CD8-positive, alpha-beta memory T cell (primary cell): ENCODE measurements around the gene ATXN1. TPM values are rescaled to one million over a fixed set of nuclear protein-coding genes. Genes with fewer than 3 reads are reported as not detected.
A peak's percentile ranks its signal among the peaks of the same experiment; 100 is the strongest.

Source experiments
- CTCF ChIA-PET: fragments of 350-600 bp; sonication (Branson Sonifier 250); formaldehyde crosslinking; loops from one replicate; lab custom pipeline; 2021; ENCODE audit warnings: antibody characterized with exemption; lab: Charles Lee
- POLR2A ChIA-PET: fragments of 350-600 bp; sonication (Branson Sonifier 250); formaldehyde crosslinking; loops from one replicate; lab custom pipeline; 2021; ENCODE audit warnings: antibody characterized with exemption; lab: Charles Lee
- DNase-seq, 5 donors: peaks; one replicate each; pipeline versions ENCODE4 v3.0.0 to v3.0.0-alpha.2; 2020 to 2022; ENCODE audit warnings: mixed read lengths in 1 of 5
- H3K27ac ChIP-seq: one replicate; pipeline ENCODE4 v1.7.0; 2013; ENCODE audit warnings: low read depth, mild to moderate bottlenecking, low read length, moderate library complexity
- H3K27me3 ChIP-seq: 2 replicates; pipeline ENCODE4 v1.7.0; 2013; ENCODE audit warnings: low read length, mild to moderate bottlenecking; ENCODE audit not compliant: insufficient read depth, poor library complexity, severe bottlenecking
- H3K36me3 ChIP-seq: 2 replicates; pipeline ENCODE4 v1.7.0; 2013; ENCODE audit warnings: mild to moderate bottlenecking, low read length, moderate library complexity; ENCODE audit not compliant: insufficient read depth
- H3K4me1 ChIP-seq: 2 replicates; pipeline ENCODE4 v1.7.0; 2013; ENCODE audit warnings: mild to moderate bottlenecking, low read length, moderate library complexity; ENCODE audit not compliant: insufficient read depth
- H3K4me3 ChIP-seq: 2 replicates; pipeline ENCODE4 v1.7.0; 2013; ENCODE audit warnings: mild to moderate bottlenecking, low read length
- H3K9me3 ChIP-seq: 2 replicates; pipeline ENCODE4 v1.7.0; 2013; ENCODE audit warnings: mild to moderate bottlenecking, low read length
- H3K27ac Mint-ChIP-seq, 8 donors: one replicate each; pipeline ENCODE4 v1.8.0; 2020 to 2021; ENCODE audit warnings: mixed read lengths in 8 of 8, mild to moderate bottlenecking in 6 of 8, inconsistent platforms in 3 of 8, moderate library complexity in 3 of 8
- H3K27me3 Mint-ChIP-seq, 2 donors: one replicate each; pipeline ENCODE4 v1.8.0; 2020 to 2021; ENCODE audit warnings: mixed read lengths in 2 of 2, mild to moderate bottlenecking in 1 of 2, moderate library complexity in 1 of 2
- H3K36me3 Mint-ChIP-seq, 3 donors: one replicate each; pipeline ENCODE4 v1.8.0; 2020 to 2021; ENCODE audit warnings: mixed read lengths in 3 of 3, inconsistent platforms in 1 of 3, mild to moderate bottlenecking in 1 of 3
- H3K4me1 Mint-ChIP-seq, 3 donors: one replicate each; pipeline ENCODE4 v1.8.0; 2020 to 2021; ENCODE audit warnings: mixed read lengths in 3 of 3, inconsistent platforms in 1 of 3, mild to moderate bottlenecking in 1 of 3
- H3K4me3 Mint-ChIP-seq, 7 donors: one replicate each; pipeline ENCODE4 v1.8.0; 2020 to 2021; ENCODE audit warnings: mixed read lengths in 7 of 7, mild to moderate bottlenecking in 6 of 7, moderate library complexity in 4 of 7, inconsistent platforms in 2 of 7
- H3K9me3 Mint-ChIP-seq, 5 donors: one replicate each; pipeline ENCODE4 v1.8.0; 2020 to 2022; ENCODE audit warnings: mixed read lengths in 5 of 5, mild to moderate bottlenecking in 3 of 5, moderate library complexity in 2 of 5, inconsistent platforms in 1 of 5
- polyA plus RNA-seq: library from polyadenylated mRNA; unstranded; fragments of 300-500 nt; fragmentation: Illumina TruSeq; gene quantifications from one replicate; pipeline ENCODE4 v1.2.3, GENCODE V29; 2021
- total RNA-seq, 2 experiments: library from RNA; stranded (reverse); gene quantifications; one replicate each; pipeline ENCODE4 v1.2.3, GENCODE V29; 2021

Gene ATXN1
- total and polyA plus RNA-seq, 3 experiments from 2014 or later = 20.0 to 114 (median 111) TPM

- Mint-ChIP-seq H3K4me3 (no peak overlapping the region), H3K27ac (peak overlapping the region in 5 of 8 donors; percentile 18 to 36 (median 22)), H3K36me3 (peaks cover 5 to 13% (median 9%) of the 10 kb centered on the region in 3 donors), H3K4me1 (peaks cover 52 to 86% (median 69%) of the 10 kb centered on the region in 3 donors), H3K9me3 (no peaks in the 10 kb centered on the region), H3K27me3 (no peaks in the 10 kb centered on the region)
- ChIA-PET POLR2A (no interaction called here), CTCF (interaction anchor here (1.0 to 1.5 kb wide), 3 partner anchors 19 to 278 kb away, joined by 4 to 8 read pairs (median 5); no protein-coding TSS in a partner anchor)
- Histone ChIP-seq H3K36me3 (no peaks in the 10 kb centered on the region), H3K4me3 (no peak overlapping the region), H3K27me3 (no peaks in the 10 kb centered on the region), H3K4me1 (peaks cover 14% of the 10 kb centered on the region), H3K27ac (no peak overlapping the region), H3K9me3 (no peaks in the 10 kb centered on the region)
- DNase-seq = no peak
Observed at GRCh38 chr6:16493112-16493511, 268.1 kb downstream of the ATXN1 start.

- H3K27me3 ChIP-seq = no peaks in the 10 kb centered on the region
- no peak overlapping the region for H3K4me3 ChIP-seq
- H3K27ac Mint-ChIP-seq = peak overlapping the region in 5 of 8 donors; percentile 31 to 73 (median 58)
- no peaks in the 10 kb centered on the region for H3K9me3 ChIP-seq
- H3K27ac ChIP-seq = no peak overlapping the region
- H3K27me3 Mint-ChIP-seq = no peaks in the 10 kb centered on the region
- DNase-seq = no peak
- H3K36me3 ChIP-seq = no peaks in the 10 kb centered on the region
- no peak overlapping the region for H3K4me3 Mint-ChIP-seq
- no peaks in the 10 kb centered on the region for H3K9me3 Mint-ChIP-seq
- H3K36me3 Mint-ChIP-seq = peaks cover 0 to 5% (median 4%) of the 10 kb centered on the region in 3 donors
- H3K4me1 Mint-ChIP-seq = peaks cover 65 to 87% (median 73%) of the 10 kb centered on the region in 3 donors
- CTCF ChIA-PET = no interaction called here
- POLR2A ChIA-PET = no interaction called here
- H3K4me1 ChIP-seq = peaks cover 28% of the 10 kb centered on the region
Observed at GRCh38 chr6:16491666-16492313, 269.5 kb downstream of the ATXN1 start.

GRCh38 chr6:16490616-16491015 lies 270.6 kb downstream of the ATXN1 start:
- Histone ChIP-seq H3K36me3 (no peaks in the 10 kb centered on the region), H3K9me3 (no peaks in the 10 kb centered on the region), H3K4me3 (no peak overlapping the region), H3K27ac (no peak overlapping the region), H3K4me1 (peaks cover 36% of the 10 kb centered on the region), H3K27me3 (no peaks in the 10 kb centered on the region)
- POLR2A ChIA-PET = no interaction called here
- Mint-ChIP-seq H3K36me3 (peaks cover 0 to 12% (median 2%) of the 10 kb centered on the region in 3 donors), H3K4me1 (peaks cover 70 to 89% (median 76%) of the 10 kb centered on the region in 3 donors), H3K27ac (peak overlapping the region; percentile 17 to 98 (median 78)), H3K4me3 (peak overlapping the region in 1 of 7 donors; percentile 3), H3K9me3 (no peaks in the 10 kb centered on the region), H3K27me3 (no peaks in the 10 kb centered on the region)
- CTCF ChIA-PET = no interaction called here
- DNase-seq = no peak

GRCh38 chr6:16488813-16489212 lies 272.4 kb downstream of the ATXN1 start:
- H3K27me3 Mint-ChIP-seq = no peaks in the 10 kb centered on the region
- H3K9me3 Mint-ChIP-seq = no peaks in the 10 kb centered on the region
- Histone ChIP-seq H3K27ac (no peak overlapping the region), H3K27me3 (no peaks in the 10 kb centered on the region), H3K4me3 (no peak overlapping the region), H3K36me3 (no peaks in the 10 kb centered on the region), H3K4me1 (peaks cover 50% of the 10 kb centered on the region), H3K9me3 (no peaks in the 10 kb centered on the region)
- ChIA-PET POLR2A (interaction anchor here (1.0 kb wide), 1 partner anchor 15 kb away, joined by 3 read pairs; no protein-coding TSS in a partner anchor), CTCF (interaction anchor here (1.2 to 1.9 kb wide), 2 partner anchors 15 to 22 kb away, joined by 3 to 5 read pairs; no protein-coding TSS in a partner anchor)
- H3K4me3 Mint-ChIP-seq = peak overlapping the region; percentile 24 to 88 (median 81)
- no peak for DNase-seq
- H3K27ac Mint-ChIP-seq = peak overlapping the region; percentile 89 to 98 (median 94)
- H3K4me1 Mint-ChIP-seq = peaks cover 78 to 90% (median 81%) of the 10 kb centered on the region in 3 donors
- H3K36me3 Mint-ChIP-seq = peaks cover under 1 to 21% (median 4%) of the 10 kb centered on the region in 3 donors

GRCh38 chr6:16487996-16488674 lies 273.1 kb downstream of the ATXN1 start:
- no peaks in the 10 kb centered on the region for H3K36me3 ChIP-seq
- H3K27me3 ChIP-seq = no peaks in the 10 kb centered on the region
- H3K9me3 Mint-ChIP-seq = no peaks in the 10 kb centered on the region
- H3K9me3 ChIP-seq = no peaks in the 10 kb centered on the region
- CTCF ChIA-PET = interaction anchor here (1.1 to 1.9 kb wide), 3 partner anchors 14 to 23 kb away, joined by 3 to 5 read pairs (median 3); no protein-coding TSS in a partner anchor
- H3K27ac Mint-ChIP-seq = peak overlapping the region; percentile 89 to 98 (median 94)
- POLR2A ChIA-PET = interaction anchor here (0.6 to 1.0 kb wide), 2 partner anchors 8 to 14 kb away, joined by 3 to 16 read pairs; no protein-coding TSS in a partner anchor
- H3K4me3 ChIP-seq = no peak overlapping the region
- H3K4me3 Mint-ChIP-seq = peak overlapping the region; percentile 24 to 88 (median 81)
- H3K4me1 ChIP-seq = peaks cover 57% of the 10 kb centered on the region
- peaks cover 81 to 92% (median 83%) of the 10 kb centered on the region in 3 donors for H3K4me1 Mint-ChIP-seq
- peak overlapping the region; percentile 21 for H3K27ac ChIP-seq
- peak in 2 of 5 donors; percentile 41 to 51 for DNase-seq
- H3K36me3 Mint-ChIP-seq = peaks cover 7 to 28% (median 9%) of the 10 kb centered on the region in 3 donors
- no peaks in the 10 kb centered on the region for H3K27me3 Mint-ChIP-seq

GRCh38 chr6:16486661-16487060 lies 274.6 kb downstream of the ATXN1 start:
- ChIA-PET CTCF (interaction anchor here (1.0 to 1.2 kb wide), 2 partner anchors 28 to 277 kb away, joined by 3 read pairs; no protein-coding TSS in a partner anchor), POLR2A (interaction anchor here (1.0 kb wide), 1 partner anchor 9 kb away, joined by 3 read pairs; no protein-coding TSS in a partner anchor)
- Mint-ChIP-seq H3K27ac (peak overlapping the region; percentile 89 to 98 (median 94)), H3K9me3 (peaks cover 0 to 1% (median 0%) of the 10 kb centered on the region in 5 donors), H3K36me3 (peaks cover 8 to 27% (median 9%) of the 10 kb centered on the region in 3 donors), H3K4me1 (peaks cover 88 to 95% (median 92%) of the 10 kb centered on the region in 3 donors), H3K4me3 (peak overlapping the region; percentile 60 to 88 (median 81)), H3K27me3 (no peaks in the 10 kb centered on the region)
- Histone ChIP-seq H3K4me1 (peaks cover 71% of the 10 kb centered on the region), H3K27me3 (no peaks in the 10 kb centered on the region), H3K4me3 (no peak overlapping the region), H3K36me3 (no peaks in the 10 kb centered on the region), H3K9me3 (no peaks in the 10 kb centered on the region), H3K27ac (no peak overlapping the region)
- DNase-seq = peak; percentile 39 to 83 (median 48)

- H3K4me1 ChIP-seq = peaks cover 76% of the 10 kb centered on the region
- H3K27me3 ChIP-seq = no peaks in the 10 kb centered on the region
- POLR2A ChIA-PET = interaction anchor here (0.6 kb wide), 1 partner anchor 233 kb away, joined by 3 read pairs; no protein-coding TSS in a partner anchor
- H3K27ac ChIP-seq = no peak overlapping the region
- CTCF ChIA-PET = interaction anchor here (1.0 to 1.1 kb wide), 2 partner anchors 27 to 28 kb away, joined by 3 read pairs; no protein-coding TSS in a partner anchor
- DNase-seq = peak in 3 of 5 donors; percentile 55 to 85 (median 74)
- peak overlapping the region; percentile 84 to 98 (median 96) for H3K27ac Mint-ChIP-seq
- peak overlapping the region; percentile 23 for H3K4me3 ChIP-seq
- peaks cover 0 to 2% (median 0%) of the 10 kb centered on the region in 5 donors for H3K9me3 Mint-ChIP-seq
- H3K36me3 Mint-ChIP-seq = peaks cover 11 to 48% (median 12%) of the 10 kb centered on the region in 3 donors
- H3K27me3 Mint-ChIP-seq = no peaks in the 10 kb centered on the region
- peak overlapping the region; percentile 31 to 81 (median 75) for H3K4me3 Mint-ChIP-seq
- no peaks in the 10 kb centered on the region for H3K36me3 ChIP-seq
- no peaks in the 10 kb centered on the region for H3K9me3 ChIP-seq
- peaks cover 80 to 90% (median 89%) of the 10 kb centered on the region in 3 donors for H3K4me1 Mint-ChIP-seq
Observed at GRCh38 chr6:16483315-16483875, 277.9 kb downstream of the ATXN1 start.
